GM19025 (cell line): ENCODE measurements around the gene PINK1.

Source experiments
- ATAC-seq: cut with Tn5 transposase; IDR thresholded peaks from one replicate; pipeline ENCODE4 v1.9.1; 2021; ENCODE audit warnings: mild to moderate bottlenecking, low read depth, moderate library complexity; ENCODE audit not compliant: unreplicated experiment

The PINK1 gene

DNA sequence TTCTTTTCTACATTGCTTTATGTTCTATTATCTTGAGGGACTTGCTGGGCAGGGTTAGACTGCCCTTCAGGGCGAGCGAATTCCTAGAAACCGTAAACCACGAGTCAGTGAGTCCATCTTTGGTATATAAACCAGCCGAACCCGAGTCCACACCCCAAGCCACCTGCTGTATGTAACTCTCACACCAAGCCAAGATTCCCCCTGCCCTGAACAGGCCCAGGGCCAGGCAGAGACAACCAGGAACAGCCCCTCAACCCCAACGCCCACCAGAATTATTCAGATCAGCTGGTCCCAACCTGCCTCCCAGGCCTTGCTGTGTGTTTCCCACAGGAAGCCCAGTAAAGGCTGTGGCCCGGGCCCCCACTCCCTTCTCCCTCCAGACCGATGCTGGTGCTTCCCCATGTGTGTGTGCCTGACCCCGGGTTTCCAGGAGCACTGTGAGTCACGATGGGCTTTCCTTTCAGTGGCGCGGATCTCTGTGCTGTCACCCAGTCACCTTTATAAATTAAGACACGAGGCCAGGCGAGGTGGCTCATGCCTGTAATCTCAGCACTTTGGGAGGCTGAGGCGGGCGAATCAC is 67.5 kb downstream of the PINK1 start:
- ATAC-seq, result no peak
